H1 (cell line): ENCODE measurements around the gene WASHC2A. TPM values are rescaled to one million over a fixed set of nuclear protein-coding genes. Genes with fewer than 3 reads are reported as not detected.
"Not testable (repeated sequence)": the region's sequence is repeated elsewhere in the genome, so short reads cannot be mapped to it uniquely, and the experiment has no call there.

Experiments used
- CTCF ChIA-PET: fragments of 300-600 bp; sonication (Branson Sonifier 250); formaldehyde crosslinking; loops from one replicate; lab custom pipeline; 2021; ENCODE audit not compliant: partially characterized antibody; lab: Charles Lee
- POLR2A ChIA-PET: fragments of 300-600 bp; sonication (Branson Sonifier 250); formaldehyde crosslinking; loops from one replicate; lab custom pipeline; 2021; ENCODE audit warnings: inconsistent platforms; ENCODE audit not compliant: partially characterized antibody; lab: Charles Lee
- DNase-seq, 2 experiments: peaks; one replicate each; pipeline versions ENCODE4 v3.0.0 to v3.0.0-alpha.2; 2010 to 2022; ENCODE audit warnings: low spot score in 2 of 2, low read depth in 1 of 2, mixed read lengths in 1 of 2
- FAIRE-seq: peaks from 2 replicates; lab custom pipeline; 2011; peaks lifted over from hg19 to GRCh38; lab: Jason Lieb, UNC
- H2AFZ ChIP-seq: 2 replicates; pipeline ENCODE4 v1.8.1; 2012; ENCODE audit warnings: low read length, inconsistent platforms
- H2AK5ac ChIP-seq: 2 replicates; pipeline ENCODE4 v1.6.1; 2013; ENCODE audit warnings: low read depth, low read length
- H2BK120ac ChIP-seq: replicated peaks from 2 replicates; pipeline ENCODE3; 2013; ENCODE audit warnings: low read depth, low read length, inconsistent platforms
- H2BK12ac ChIP-seq: 2 replicates; pipeline ENCODE4 v1.6.1; 2013; ENCODE audit warnings: low read depth, low read length
- H2BK15ac ChIP-seq: 2 replicates; pipeline ENCODE4 v1.6.1; 2013; ENCODE audit warnings: low read length
- H2BK20ac ChIP-seq: 2 replicates; pipeline ENCODE4 v1.6.1; 2013; ENCODE audit warnings: low read length
- H2BK5ac ChIP-seq: 2 replicates; pipeline ENCODE4 v1.6.1; 2013; ENCODE audit warnings: low read depth, low read length
- H3K14ac ChIP-seq: 2 replicates; pipeline ENCODE4 v1.6.1; 2013; ENCODE audit warnings: inconsistent platforms; ENCODE audit not compliant: insufficient read length
- H3K18ac ChIP-seq: 2 replicates; pipeline ENCODE4 v1.6.1; 2013; ENCODE audit warnings: low read length; ENCODE audit errors: extremely low read depth
- H3K23ac ChIP-seq: 2 replicates; pipeline ENCODE4 v1.6.1; 2013; ENCODE audit warnings: inconsistent platforms; ENCODE audit not compliant: insufficient read length
- H3K23me2 ChIP-seq: 2 replicates; pipeline ENCODE4 v1.6.1; 2013; ENCODE audit warnings: low read depth, low read length
- H3K27ac ChIP-seq: 2 replicates; pipeline ENCODE4 v1.6.1; 2011; ENCODE audit warnings: low read depth, low read length, inconsistent platforms
- H3K27me3 ChIP-seq, 4 experiments: replicated peaks in 1 of 4; 1 replicate in 1 of 4; 2 replicates in 3 of 4; pipeline versions ENCODE4 v1.6.1 to v1.8.1; 2011 to 2013; ENCODE audit warnings: low read length in 3 of 4, mild to moderate bottlenecking in 3 of 4, inconsistent platforms in 2 of 4, mixed read lengths in 2 of 4, moderate library complexity in 1 of 4; ENCODE audit not compliant: control insufficient read depth in 3 of 4, insufficient read depth in 3 of 4; ENCODE audit errors: extremely low read depth in 1 of 4
- H3K36me3 ChIP-seq, 4 experiments: 2 replicates each; pipeline versions ENCODE4 v1.6.1 to v1.8.1; 2011 to 2013; ENCODE audit warnings: mild to moderate bottlenecking in 4 of 4, low read length in 3 of 4, moderate library complexity in 2 of 4, control low read depth in 1 of 4, inconsistent platforms in 1 of 4; ENCODE audit not compliant: insufficient read depth in 4 of 4, control insufficient read depth in 2 of 4
- H3K4ac ChIP-seq: replicated peaks from 2 replicates; pipeline ENCODE3; 2013; ENCODE audit warnings: low read length, low read depth, mixed read lengths, inconsistent platforms; ENCODE audit not compliant: insufficient read length
- H3K4me1 ChIP-seq, 4 experiments: replicated peaks in 1 of 4; 1 replicate in 1 of 4; 2 replicates in 3 of 4; pipeline versions ENCODE4 v1.6.1 to v1.8.1; 2011 to 2013; ENCODE audit warnings: low read length in 3 of 4, inconsistent platforms in 2 of 4, mixed read lengths in 1 of 4; ENCODE audit not compliant: insufficient read depth in 4 of 4, control insufficient read depth in 3 of 4
- H3K4me2 ChIP-seq, 2 experiments: 2 replicates each; pipeline versions ENCODE4 v1.6.1 to v1.8.1; 2011 to 2013; ENCODE audit warnings: low read depth in 2 of 2, low read length in 2 of 2, control low read depth in 1 of 2, inconsistent platforms in 1 of 2, mild to moderate bottlenecking in 1 of 2; ENCODE audit not compliant: insufficient read depth in 1 of 2
- H3K4me3 ChIP-seq, 4 experiments: fragments of 200-600, 300-600 bp in 1 of 4; sonication (generic), shearing (Covaris generic), sonication (Bioruptor Twin) in 1 of 4; 2 replicates each; pipeline versions ENCODE4 v1.5.1 to v1.8.1; 2011 to 2016; ENCODE audit warnings: low read length in 4 of 4, low read depth in 3 of 4, control low read depth in 2 of 4, inconsistent platforms in 2 of 4, mild to moderate bottlenecking in 2 of 4, mixed read lengths in 1 of 4, moderate library complexity in 1 of 4; ENCODE audit not compliant: insufficient read depth in 2 of 4; ENCODE audit errors: extremely low read depth in 1 of 4
- H3K56ac ChIP-seq: replicated peaks from 2 replicates; pipeline ENCODE3; 2013; ENCODE audit warnings: low read depth, mild to moderate bottlenecking, mixed read lengths, low read length, inconsistent platforms; ENCODE audit not compliant: insufficient read length
- H3K79me1 ChIP-seq: 2 replicates; pipeline ENCODE4 v1.6.1; 2013; ENCODE audit warnings: low read depth, low read length, control low read depth
- H3K79me2 ChIP-seq, 2 experiments: 2 replicates each; pipeline versions ENCODE4 v1.6.1 to v1.8.1; 2012 to 2013; ENCODE audit warnings: low read length in 2 of 2, mild to moderate bottlenecking in 2 of 2, inconsistent platforms in 1 of 2; ENCODE audit not compliant: insufficient read depth in 2 of 2, control insufficient read depth in 1 of 2
- H3K9ac ChIP-seq, 4 experiments: replicated peaks in 1 of 4; 1 replicate in 1 of 4; 2 replicates in 3 of 4; pipeline versions ENCODE4 v1.6.1 to v1.8.1; 2011 to 2013; ENCODE audit warnings: low read depth in 3 of 4, low read length in 3 of 4, control low read depth in 2 of 4, mild to moderate bottlenecking in 2 of 4, moderate library complexity in 2 of 4, inconsistent platforms in 1 of 4; ENCODE audit errors: extremely low read depth in 1 of 4
- H3K9me3 ChIP-seq, 2 experiments: 2 replicates each; pipeline versions ENCODE4 v1.6.1 to v1.8.1; 2012 to 2013; ENCODE audit warnings: mild to moderate bottlenecking in 2 of 2, moderate library complexity in 2 of 2, control low read depth in 1 of 2, inconsistent platforms in 1 of 2, low read depth in 1 of 2, low read length in 1 of 2, mixed read lengths in 1 of 2; ENCODE audit not compliant: insufficient read depth in 2 of 2
- H4K20me1 ChIP-seq, 2 experiments: replicated peaks in 1 of 2; 2 replicates each; pipeline versions ENCODE3 to v1.8.1; 2011 to 2013; ENCODE audit warnings: inconsistent platforms in 2 of 2, low read length in 2 of 2, mild to moderate bottlenecking in 1 of 2; ENCODE audit not compliant: insufficient read depth in 2 of 2, control insufficient read depth in 1 of 2
- H4K5ac ChIP-seq: 2 replicates; pipeline ENCODE4 v1.6.1; 2013; ENCODE audit warnings: low read length, low read depth, mixed read lengths, inconsistent platforms; ENCODE audit not compliant: insufficient read length
- H4K8ac ChIP-seq: 2 replicates; pipeline ENCODE4 v1.8.0; 2013; ENCODE audit warnings: mild to moderate bottlenecking, moderate library complexity, low read length, inconsistent platforms; ENCODE audit not compliant: insufficient read depth; ENCODE audit errors: extremely low read depth
- H4K91ac ChIP-seq: replicated peaks from 2 replicates; pipeline ENCODE3; 2013; ENCODE audit warnings: low read length, mixed read lengths, inconsistent platforms; ENCODE audit not compliant: insufficient read length
- WGBS, 2 experiments: shearing (Covaris generic) in 1 of 2; methylation state at CpG; one replicate each; pipeline versions ENCODE4 v1.1.6 to v1.1.7; 2013 to 2015; ENCODE audit warnings: low lambda C conversion rate in 2 of 2, mixed read lengths in 2 of 2, inconsistent platforms in 1 of 2, low coverage in 1 of 2, missing lambda C conversion rate in 1 of 2; ENCODE audit not compliant: insufficient replicate concordance in 2 of 2, insufficient coverage in 1 of 2, insufficient read length in 1 of 2; ENCODE audit errors: extremely low coverage in 1 of 2, missing lambda C conversion rate in 1 of 2; 5-methylcytosine and 5-hydroxymethylcytosine counted together
- polyA plus RNA-seq, 7 experiments: library from polyadenylated mRNA; depleted of rRNA in 3 of 7; stranded (reverse) in 5 of 7; unstranded in 2 of 7; fragments of >200 nt in 5 of 7; fragments of 200-250 nt in 2 of 7; gene quantifications; 1 replicate in 5 of 7; 2 replicates in 1 of 7; 4 replicates in 1 of 7; pipeline versions ENCODE4 v1.2.1 to v1.2.3, GENCODE V29; 2011 to 2013; ENCODE audit warnings: missing spikeins in 2 of 7, mixed read lengths in 2 of 7
- total RNA-seq: library from RNA; stranded (reverse); fragmentation: NEBNext Ultra II Directional; extraction: Animal tissue kit (Norgen Biotek cat#: 25700); gene quantifications from 2 replicates; pipeline ENCODE4 v1.2.1, GENCODE V29; 2021

WASHC2A gene
- total and polyA plus RNA-seq, 2 of the 8 experiments (the other 6 are each of a cell fraction or from before 2014, with no cell fraction given): 7.5 to 29.7 TPM

DNA sequence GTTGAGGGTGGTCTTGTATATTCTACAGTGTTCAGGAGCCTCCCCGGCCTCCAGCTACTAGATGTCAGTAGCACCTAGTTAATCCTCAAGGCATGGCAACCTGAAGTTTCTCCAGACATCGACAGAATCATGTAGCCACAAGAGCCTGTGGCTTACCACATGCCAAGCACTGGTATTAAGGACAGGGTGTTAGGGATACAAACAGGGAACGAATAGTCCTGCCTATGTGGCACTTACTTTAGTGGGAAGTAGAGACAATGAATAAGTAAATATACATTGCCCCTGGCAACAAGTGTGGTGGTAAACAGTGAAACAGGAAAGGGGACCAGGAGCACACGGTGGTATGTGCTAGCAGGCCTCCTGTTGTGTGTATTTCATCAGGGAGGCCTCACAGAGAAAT is 32.4 kb upstream of the WASHC2A start:
- H3K9me3 ChIP-seq, H3K4me2 ChIP-seq, H3K23me2 ChIP-seq, H3K9ac ChIP-seq, H4K5ac ChIP-seq, H4K91ac ChIP-seq, H3K79me2 ChIP-seq, H3K27me3 ChIP-seq, CTCF ChIA-PET, H4K20me1 ChIP-seq, H3K79me1 ChIP-seq, H3K27ac ChIP-seq, H2BK20ac ChIP-seq, H2AK5ac ChIP-seq, H2BK120ac ChIP-seq, H3K56ac ChIP-seq, H2BK5ac ChIP-seq, DNase-seq, H2BK15ac ChIP-seq, FAIRE-seq, H3K23ac ChIP-seq, H3K4me1 ChIP-seq, H4K8ac ChIP-seq, H3K14ac ChIP-seq, H3K36me3 ChIP-seq, H2AFZ ChIP-seq, H3K18ac ChIP-seq, POLR2A ChIA-PET, H3K4ac ChIP-seq, H2BK12ac ChIP-seq, H3K4me3 ChIP-seq: not testable (repeated sequence)
- WGBS, 2 experiments: 59% methylated on average over 4 of the region's 4 CpGs; no CpG with 5 or more reads in 1 of the 2 experiments
